Stimulated activated CD8-positive, alpha-beta memory T cell treated with anti-CD3 and anti-CD28 coated beads, Interleukin-4, amount 100 ng/mL, for 24 hours (primary cell): ENCODE measurements around the gene MED12L.

ENCODE experiments used
- DNase-seq: peaks from one replicate; pipeline ENCODE4 v3.0.0-alpha.2; 2020; ENCODE audit warnings: low read depth

MED12L gene

GRCh38 chr3:151320131-151320530, 234.7 kb downstream of the MED12L start:
- no peak for DNase-seq

GRCh38 chr3:151321526-151321925, 236.1 kb downstream of the MED12L start:
- no peak for DNase-seq

- DNase-seq = no peak
Observed at GRCh38 chr3:151322511-151322910, 237.0 kb downstream of the MED12L start.

- DNase-seq = no peak
Observed at GRCh38 chr3:151327571-151328198, 242.2 kb downstream of the MED12L start.

GRCh38 chr3:151328298-151328995, 243.0 kb downstream of the MED12L start:
- DNase-seq = no peak

- no peak for DNase-seq
Observed at GRCh38 chr3:151329363-151329762, 243.9 kb downstream of the MED12L start, which contains the start of gene P2RY13. Gene P2RY13 (minus strand): TSS chr3:151329549. CDS start chr3:151329528, 21 bp downstream.

GRCh38 chr3:151330379-151330778, 244.9 kb downstream of the MED12L start:
- DNase-seq = no peak

GRCh38 chr3:151330899-151331298, 245.4 kb downstream of the MED12L start:
- no peak for DNase-seq

GRCh38 chr3:151331696-151332095, 246.2 kb downstream of the MED12L start:
- no peak for DNase-seq

- no peak for DNase-seq
Observed at GRCh38 chr3:151345859-151346258, 260.4 kb downstream of the MED12L start.

GRCh38 chr3:151346292-151346691, 260.8 kb downstream of the MED12L start:
- DNase-seq = no peak

- no peak for DNase-seq
Observed at GRCh38 chr3:151347432-151347831, 262.0 kb downstream of the MED12L start.

GRCh38 chr3:151350656-151351055, 265.2 kb downstream of the MED12L start:
- no peak for DNase-seq

- DNase-seq = no peak
Observed at GRCh38 chr3:151351219-151351618, 265.8 kb downstream of the MED12L start.

GRCh38 chr3:151351648-151352047, 266.2 kb downstream of the MED12L start:
- DNase-seq = no peak

GRCh38 chr3:151356794-151357462, 271.5 kb downstream of the MED12L start:
- no peak for DNase-seq

GRCh38 chr3:151357463-151357850, 272.0 kb downstream of the MED12L start:
- DNase-seq = no peak

- DNase-seq = no peak
Observed at GRCh38 chr3:151362751-151363174, 277.3 kb downstream of the MED12L start.

GRCh38 chr3:151366993-151367392, 281.5 kb downstream of the MED12L start:
- no peak for DNase-seq

- DNase-seq = no peak
Observed at GRCh38 chr3:151367448-151367847, 282.0 kb downstream of the MED12L start.

GRCh38 chr3:151371526-151371925, 286.1 kb downstream of the MED12L start:
- no peak for DNase-seq

GRCh38 chr3:151372063-151372820, 286.8 kb downstream of the MED12L start:
- no peak for DNase-seq
